HFFc6 (cell line): ENCODE results near the gene LMAN2. TPM values are rescaled to one million over a fixed set of nuclear protein-coding genes. Genes with fewer than 3 reads are reported as not detected.

Source experiments
- DNase-seq: peaks from one replicate; pipeline ENCODE4 v3.0.0-alpha.2; 2018
- H3K27ac Mint-ChIP-seq: 2 replicates; pipeline ENCODE4 v1.8.0; 2020; ENCODE audit warnings: mild to moderate bottlenecking, mixed read lengths
- H3K27me3 Mint-ChIP-seq: 2 replicates; pipeline ENCODE4 v1.8.0; 2021; ENCODE audit warnings: mild to moderate bottlenecking, moderate library complexity, mixed read lengths; ENCODE audit not compliant: insufficient read depth
- H3K36me3 Mint-ChIP-seq: 2 replicates; pipeline ENCODE4 v1.8.0; 2021; ENCODE audit warnings: low read depth, mixed read lengths
- H3K4me1 Mint-ChIP-seq: 2 replicates; pipeline ENCODE4 v1.8.0; 2020; ENCODE audit warnings: low read depth, mixed read lengths
- H3K4me3 Mint-ChIP-seq: 2 replicates; pipeline ENCODE4 v1.8.0; 2020; ENCODE audit warnings: mild to moderate bottlenecking, moderate library complexity, mixed read lengths
- H3K9me3 Mint-ChIP-seq: 2 replicates; pipeline ENCODE4 v1.8.0; 2020; ENCODE audit warnings: mild to moderate bottlenecking, mixed read lengths
- CTCF ChIP-seq: fragments of 200-600 bp; sonication (generic); IDR thresholded peaks from 2 replicates; pipeline ENCODE4 v1.5.0; 2021; ENCODE audit warnings: antibody characterized with exemption, mild to moderate bottlenecking
- total RNA-seq, 6 experiments: library from RNA; stranded (reverse); fragmentation: NEBNext Ultra II Directional; extraction: Animal tissue kit (Norgen Biotek cat#: 25700); gene quantifications; 2 replicates in 1 of 6; 3 replicates in 5 of 6; pipeline ENCODE4 v1.2.3, GENCODE V29; 2021

The LMAN2 gene
- total RNA-seq, 6 experiments from 2014 or later = 153 to 169 (median 164) TPM

GRCh38 chr5:177384134-177384533, 32.7 kb upstream of the LMAN2 start, which contains the start of gene SLC34A1:
Gene SLC34A1, plus strand, starts transcription at chr5:177384434. Its CDS starts 1,308 bp downstream, at chr5:177385742.
- H3K27ac Mint-ChIP-seq = no peak within 1 kb of the TSS

GRCh38 chr5:177383181-177383580, 31.7 kb upstream of the LMAN2 start:
- no peak for DNase-seq
- Mint-ChIP-seq H3K9me3 (no peaks in the 10 kb centered on the region), H3K4me3 (no peak overlapping the region), H3K27me3 (peaks cover 32% of the 10 kb centered on the region), H3K36me3 (no peaks in the 10 kb centered on the region), H3K4me1 (peaks cover 24% of the 10 kb centered on the region), H3K27ac (no peak overlapping the region)
- no peak for TF ChIP-seq CTCF

More at GRCh38 chr5:177384134-177384533, 32.7 kb upstream of the LMAN2 start, which contains the start of gene SLC34A1:
- no peak for DNase-seq
- Mint-ChIP-seq H3K36me3 (no peaks in the 10 kb centered on the region), H3K4me3 (no peak within 1 kb of the TSS), H3K9me3 (no peaks in the 10 kb centered on the region), H3K4me1 (peaks cover 31% of the 10 kb centered on the region), H3K27me3 (peaks cover 32% of the 10 kb centered on the region)
- no peak for TF ChIP-seq CTCF

GRCh38 chr5:177382423-177383029, 31.1 kb upstream of the LMAN2 start:
- Mint-ChIP-seq H3K9me3 (no peaks in the 10 kb centered on the region), H3K4me1 (peaks cover 21% of the 10 kb centered on the region), H3K4me3 (no peak overlapping the region), H3K27me3 (peaks cover 32% of the 10 kb centered on the region), H3K36me3 (no peaks in the 10 kb centered on the region), H3K27ac (no peak overlapping the region)
- DNase-seq = no peak
- TF ChIP-seq CTCF = peak; percentile 44; the same call in 1 of the 2 replicates

- Mint-ChIP-seq H3K4me1 (peaks cover 21% of the 10 kb centered on the region), H3K36me3 (no peaks in the 10 kb centered on the region), H3K9me3 (no peaks in the 10 kb centered on the region), H3K4me3 (no peak overlapping the region), H3K27ac (no peak overlapping the region), H3K27me3 (peaks cover 28% of the 10 kb centered on the region)
- DNase-seq = no peak
- no peak for TF ChIP-seq CTCF
These were observed 29.3 kb upstream of the LMAN2 start for GRCh38 chr5:177380805-177381126.

GRCh38 chr5:177378884-177379883, 27.7 kb upstream of the LMAN2 start:
- Mint-ChIP-seq H3K27me3 (peaks cover 28% of the 10 kb centered on the region), H3K27ac (peak overlapping the region; percentile 15; the same call in 1 of the 2 replicates), H3K4me1 (peaks cover 21% of the 10 kb centered on the region), H3K4me3 (no peak overlapping the region), H3K9me3 (no peaks in the 10 kb centered on the region), H3K36me3 (no peaks in the 10 kb centered on the region)
- peak; percentile 84 for DNase-seq
- no peak for TF ChIP-seq CTCF
